OCI-LY7 (cell line): ENCODE measurements around the gene SEBOX.

Source experiments
- CTCF ChIP-seq: fragments of 200-600 bp; sonication (generic); conservative IDR thresholded peaks from 2 replicates; pipeline ENCODE4 v1.5.1; 2014; ENCODE audit warnings: mild to moderate bottlenecking, antibody characterized with exemption, low read length, moderate library complexity, mixed read lengths
- EZH2phosphoT487 ChIP-seq: fragments of 200-600 bp; sonication (generic); IDR thresholded peaks from 2 replicates; pipeline ENCODE4 v1.6.1; 2018; ENCODE audit warnings: low read depth, borderline replicate concordance, mild to moderate bottlenecking, mixed run types, antibody characterized with exemption, low read length, moderate library complexity, mixed read lengths

- TF ChIP-seq CTCF (peak; percentile 40; the same call in 1 of the 2 replicates), EZH2phosphoT487 (no peak)
Measured at GRCh38 chr17:28369684-28370034, 4.7 kb upstream of the SEBOX start.
